ENCODE results near the gene BCR. TPM values are rescaled to one million over a fixed set of nuclear protein-coding genes. Genes with fewer than 3 reads are reported as not detected.
A peak's percentile ranks its signal among the peaks of the same experiment; 100 is the strongest.

The BCR gene
- total RNA-seq, 2 experiments from 2014 or later, result 60.0 to 64.8 TPM

DNA sequence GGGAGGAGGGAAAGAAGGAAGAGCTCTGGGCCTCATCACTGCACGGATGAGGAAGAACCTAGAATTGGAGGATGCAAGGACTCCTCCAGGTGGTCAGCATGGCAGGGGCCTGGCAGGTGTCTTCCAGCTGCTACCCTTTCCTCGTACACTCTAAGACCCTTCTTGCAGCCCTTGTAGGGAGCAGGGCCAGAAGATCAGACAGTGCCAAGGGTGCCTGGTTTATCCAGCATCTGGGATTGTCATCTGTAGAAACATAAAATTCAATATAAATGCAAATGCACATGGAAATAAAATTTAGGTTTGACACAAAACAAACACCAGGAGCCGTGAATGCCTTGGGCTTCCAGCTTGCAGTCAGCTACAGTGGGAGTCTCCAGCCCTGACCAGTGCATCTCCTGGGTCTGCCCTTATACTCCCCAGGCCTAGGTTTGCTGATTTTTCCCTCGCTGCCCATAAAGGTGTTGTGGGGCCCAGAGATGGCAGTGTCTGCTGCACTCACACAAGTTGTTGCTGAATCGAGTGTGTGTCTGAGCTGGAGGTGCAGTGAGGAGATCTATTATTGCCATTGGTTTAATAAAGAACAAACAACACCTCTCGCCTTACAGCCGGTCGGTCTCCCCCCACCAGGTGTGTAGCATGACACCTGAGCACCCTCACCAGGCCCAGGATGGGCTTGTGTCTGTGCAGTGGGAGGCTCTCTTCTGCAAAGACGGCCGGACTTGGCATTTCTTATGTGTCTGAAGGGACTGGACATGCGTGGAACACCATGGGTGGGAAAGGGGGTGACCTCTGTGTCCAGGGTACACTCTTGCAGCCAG is 87.1 kb downstream of the BCR start:
- Mint-ChIP-seq H3K27ac (no peak overlapping the region), H3K4me3 (no peak overlapping the region), H3K4me1 (ENCODE audit: low read depth) (peaks cover 8% of the 10 kb centered on the region), H3K36me3 (ENCODE audit: low read depth) (peaks cover 58% of the 10 kb centered on the region), H3K9me3 (no peaks in the 10 kb centered on the region), H3K27me3 (no peaks in the 10 kb centered on the region)
- no peaks in the 10 kb centered on the region for H3K9me3 ChIP-seq (ENCODE audit: control insufficient read depth in 1 of 2, insufficient read depth in 1 of 2, low read length in 2 of 2)
- H3K4me1 ChIP-seq (ENCODE audit: insufficient read depth, low read length), result peaks cover 10% of the 10 kb centered on the region
- TF ChIP-seq CTCF (IDR thresholded peaks at IDR 0.05), result no peak
- no peak overlapping the region for H3K4me3 ChIP-seq (ENCODE audit: low read length)
- H3K27ac ChIP-seq (ENCODE audit: low read depth in 1 of 2, low read length in 2 of 2), result no peak overlapping the region
- intact Hi-C loops (cut with DNase I, micrococcal nuclease), result no loop called here
- POLR2A ChIA-PET, result interaction anchor here (1.1 kb wide), 1 partner anchor 15 kb away, joined by 3 read pairs; no protein-coding TSS in a partner anchor
- no peaks in the 10 kb centered on the region for H3K27me3 ChIP-seq (ENCODE audit: control insufficient read depth in 1 of 2, insufficient read depth in 2 of 2, low read length in 2 of 2)
- DNase-seq (no peak), ATAC-seq (ENCODE audit: poor library complexity) (no peak)
- CTCF ChIA-PET, result interaction anchor here (1.2 to 1.4 kb wide), 2 partner anchors 15 to 23 kb away, joined by 3 read pairs; no protein-coding TSS in a partner anchor
- peaks cover 69% of the 10 kb centered on the region for H3K36me3 ChIP-seq (ENCODE audit: insufficient read depth, low read length)

DNA sequence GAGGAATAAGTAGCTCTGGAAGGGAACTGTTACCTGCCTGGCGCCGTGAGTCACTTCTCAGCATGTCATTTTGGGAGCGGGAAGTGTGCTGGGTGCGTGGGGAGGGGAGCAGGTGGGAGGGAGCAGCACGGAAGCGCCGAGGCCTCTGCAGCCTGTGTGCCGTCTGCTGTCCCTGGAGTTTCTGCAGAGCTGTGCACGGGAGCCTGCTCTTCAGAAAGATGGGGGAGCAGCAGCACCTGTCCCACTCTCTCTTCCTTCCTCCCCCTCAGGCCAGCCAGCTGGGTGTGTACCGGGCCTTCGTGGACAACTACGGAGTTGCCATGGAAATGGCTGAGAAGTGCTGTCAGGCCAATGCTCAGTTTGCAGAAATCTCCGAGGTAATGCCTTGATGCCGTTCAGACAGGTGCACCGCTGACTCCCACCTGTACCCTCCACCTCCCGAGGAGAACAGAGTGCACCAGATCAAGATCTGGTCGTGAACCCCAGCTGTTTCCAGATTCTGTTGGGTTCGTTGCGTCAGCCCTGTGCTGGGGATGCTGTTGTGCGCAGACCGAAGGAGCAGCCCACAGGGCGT is 87.9 kb downstream of the BCR start:
- H3K4me1 Mint-ChIP-seq (ENCODE audit: low read depth), result peaks cover 8% of the 10 kb centered on the region

DNA sequence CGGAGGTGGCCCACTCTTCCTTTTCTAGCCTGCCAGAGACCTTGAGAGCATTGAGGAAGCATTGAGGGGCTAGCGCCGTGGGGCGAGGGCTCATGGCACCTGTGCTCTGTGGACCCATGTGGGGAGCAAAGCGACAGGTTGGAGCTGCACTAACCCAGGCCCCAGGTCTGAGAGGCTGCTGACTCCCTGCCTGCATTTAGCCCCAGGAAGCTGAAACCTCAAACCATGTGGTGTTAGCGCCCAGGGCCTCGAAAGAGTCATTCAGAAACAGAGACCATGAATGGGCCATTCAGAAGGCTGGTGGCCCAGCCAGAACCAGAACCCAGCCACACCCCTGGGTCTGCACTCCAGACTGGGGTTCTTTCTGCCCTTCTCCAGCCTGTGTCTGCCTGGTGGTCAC is 88.6 kb downstream of the BCR start:
- H3K4me3 ChIP-seq (ENCODE audit: low read length), result no peak overlapping the region
- H3K27ac ChIP-seq (ENCODE audit: low read depth in 1 of 2, low read length in 2 of 2), result no peak overlapping the region
- peaks cover 75% of the 10 kb centered on the region for H3K36me3 ChIP-seq (ENCODE audit: insufficient read depth, low read length)
- ChIA-PET POLR2A (no interaction called here), CTCF (no interaction called here)
- DNase-seq (no peak), ATAC-seq (ENCODE audit: poor library complexity) (no peak)
- peaks cover 63% of the 10 kb centered on the region for H3K36me3 Mint-ChIP-seq (ENCODE audit: low read depth)
- H3K27me3 Mint-ChIP-seq, result no peaks in the 10 kb centered on the region
- no peak for TF ChIP-seq CTCF (IDR thresholded peaks at IDR 0.05)
- no peaks in the 10 kb centered on the region for H3K9me3 ChIP-seq (ENCODE audit: control insufficient read depth in 1 of 2, insufficient read depth in 1 of 2, low read length in 2 of 2)
- H3K27ac Mint-ChIP-seq, result peak overlapping the region; percentile 20
- intact Hi-C loops (cut with DNase I, micrococcal nuclease), result no loop called here
- peaks cover 6% of the 10 kb centered on the region for H3K4me1 ChIP-seq (ENCODE audit: insufficient read depth, low read length)
- no peak overlapping the region for H3K4me3 Mint-ChIP-seq
- H3K27me3 ChIP-seq (ENCODE audit: control insufficient read depth in 1 of 2, insufficient read depth in 2 of 2, low read length in 2 of 2), result no peaks in the 10 kb centered on the region
- peaks cover 4% of the 10 kb centered on the region for H3K4me1 Mint-ChIP-seq (ENCODE audit: low read depth)
- H3K9me3 Mint-ChIP-seq, result no peaks in the 10 kb centered on the region

More for the DNA sequence above, 87.9 kb downstream of the BCR start:
- no peak for ATAC-seq (ENCODE audit: poor library complexity)
- POLR2A ChIA-PET, result no interaction called here
- Mint-ChIP-seq H3K27ac (peak overlapping the region; percentile 20), H3K9me3 (no peaks in the 10 kb centered on the region), H3K36me3 (ENCODE audit: low read depth) (peaks cover 63% of the 10 kb centered on the region), H3K4me3 (no peak overlapping the region), H3K27me3 (no peaks in the 10 kb centered on the region)
- Histone ChIP-seq H3K27ac (ENCODE audit: low read depth in 1 of 2, low read length in 2 of 2) (no peak overlapping the region), H3K36me3 (ENCODE audit: insufficient read depth, low read length) (peaks cover 75% of the 10 kb centered on the region), H3K4me3 (ENCODE audit: low read length) (no peak overlapping the region), H3K4me1 (ENCODE audit: insufficient read depth, low read length) (peaks cover 10% of the 10 kb centered on the region), H3K27me3 (ENCODE audit: control insufficient read depth in 1 of 2, insufficient read depth in 2 of 2, low read length in 2 of 2) (no peaks in the 10 kb centered on the region), H3K9me3 (ENCODE audit: control insufficient read depth in 1 of 2, insufficient read depth in 1 of 2, low read length in 2 of 2) (no peaks in the 10 kb centered on the region)
- intact Hi-C loops (cut with DNase I, micrococcal nuclease), result no loop called here
- TF ChIP-seq CTCF (IDR thresholded peaks at IDR 0.05), result no peak
- no peak for DNase-seq
- CTCF ChIA-PET, result interaction anchor here (1.4 kb wide), 1 partner anchor 22 kb away, joined by 3 read pairs; no protein-coding TSS in a partner anchor
